BJ (cell line): ENCODE results near the gene SLC44A5. TPM values are rescaled to one million over a fixed set of nuclear protein-coding genes. Genes with fewer than 3 reads are reported as not detected.
"Not testable (repeated sequence)": the region's sequence is repeated elsewhere in the genome, so short reads cannot be mapped to it uniquely, and the experiment has no call there.

ENCODE experiments used
- CTCF ChIA-PET: fragments of 350-600 bp; formaldehyde crosslinking; extraction: SDS; loops from one replicate; lab custom pipeline; 2021; ENCODE audit warnings: antibody characterized with exemption, inconsistent platforms; lab: Yijun Ruan, JAX
- POLR2A ChIA-PET: fragments of 300-600 bp; sonication (Branson Sonifier 250); formaldehyde crosslinking; extraction: SDS; loops from one replicate; lab custom pipeline; 2021; ENCODE audit warnings: antibody characterized with exemption; lab: Charles Lee
- DNase-seq: peaks from one replicate; pipeline ENCODE4 v3.0.0-alpha.2; 2011; ENCODE audit warnings: low read depth
- H3K27me3 ChIP-seq: 2 replicates; pipeline ENCODE4 v1.6.0; 2011; ENCODE audit warnings: low read length; ENCODE audit not compliant: control insufficient read depth, insufficient read depth
- H3K36me3 ChIP-seq: 2 replicates; pipeline ENCODE4 v1.5.1; 2011; ENCODE audit warnings: low read length; ENCODE audit not compliant: control insufficient read depth, insufficient read depth
- H3K4me3 ChIP-seq: 2 replicates; pipeline ENCODE4 v1.5.1; 2011; ENCODE audit warnings: low read depth, mild to moderate bottlenecking, control low read depth, low read length
- CTCF ChIP-seq: IDR thresholded peaks from 2 replicates; pipeline ENCODE4 v1.5.1; 2011; ENCODE audit warnings: low read depth, mild to moderate bottlenecking, control low read depth, inconsistent platforms, low read length, moderate library complexity; ENCODE audit not compliant: insufficient read depth
- polyA plus RNA-seq: library from polyadenylated mRNA; depleted of rRNA; stranded (reverse); fragments of >200 nt; gene quantifications from 2 replicates; pipeline ENCODE4 v1.2.3, GENCODE V29; 2011

SLC44A5 gene
- polyA plus RNA-seq, 1 experiment = 0.07 TPM

GRCh38 chr1:75373542-75374159, 237.3 kb downstream of the SLC44A5 start:
- Histone ChIP-seq H3K27me3 (no peaks in the 10 kb centered on the region), H3K36me3 (no peaks in the 10 kb centered on the region), H3K4me3 (no peak overlapping the region)
- POLR2A ChIA-PET = no interaction called here
- TF ChIP-seq CTCF = no peak
- DNase-seq = no peak
- CTCF ChIA-PET = no interaction called here

GRCh38 chr1:75366595-75366994, 244.3 kb downstream of the SLC44A5 start:
- H3K36me3 ChIP-seq = no peaks in the 10 kb centered on the region
- POLR2A ChIA-PET = no interaction called here
- no peak for DNase-seq
- no peaks in the 10 kb centered on the region for H3K27me3 ChIP-seq
- TF ChIP-seq CTCF = no peak
- CTCF ChIA-PET = no interaction called here
- no peak overlapping the region for H3K4me3 ChIP-seq

DNA sequence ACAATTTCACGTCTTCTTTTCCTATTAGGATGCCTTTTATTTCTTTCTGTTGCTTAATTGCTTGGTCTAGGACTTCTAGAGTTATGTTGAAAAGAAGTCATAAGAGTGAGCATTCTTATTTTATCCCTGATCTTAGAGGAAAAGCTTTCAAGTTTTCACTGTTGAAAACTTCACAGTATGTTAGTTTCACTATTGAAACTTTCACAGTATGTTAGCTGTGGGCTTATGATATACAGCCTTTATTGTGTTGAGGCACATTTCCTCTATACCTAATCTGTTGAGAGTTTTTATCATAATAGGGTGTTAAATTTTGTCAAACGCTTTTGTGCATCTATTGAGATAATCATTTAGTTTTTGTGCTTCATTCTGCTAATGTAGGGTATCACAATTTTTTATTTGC, 249.7 kb downstream of the SLC44A5 start:
- TF ChIP-seq CTCF = no peak
- ChIA-PET POLR2A (no interaction called here), CTCF (no interaction called here)
- Histone ChIP-seq H3K27me3 (no peaks in the 10 kb centered on the region), H3K36me3 (no peaks in the 10 kb centered on the region), H3K4me3 (no peak overlapping the region)
- DNase-seq = no peak

DNA sequence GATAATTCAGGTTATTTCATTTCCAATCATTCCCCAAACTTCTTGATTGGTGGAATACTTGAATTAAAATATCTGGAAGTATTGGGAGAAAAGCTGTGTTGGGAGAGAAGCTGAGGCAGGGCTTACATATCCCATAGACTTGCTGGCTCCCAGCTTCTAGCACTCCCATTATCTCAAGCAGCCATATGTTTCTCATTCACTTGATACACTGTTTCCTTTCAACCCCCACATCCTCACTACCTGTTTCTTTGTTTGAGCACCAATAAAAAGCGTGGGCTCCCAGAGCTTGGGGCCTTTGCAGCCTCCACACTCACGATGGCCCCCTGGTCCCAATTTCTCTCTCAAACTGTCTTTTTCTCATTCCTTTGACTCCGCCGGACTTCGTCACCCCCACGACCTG, 256.6 kb downstream of the SLC44A5 start:
- POLR2A ChIA-PET, CTCF ChIA-PET, DNase-seq, H3K27me3 ChIP-seq, H3K36me3 ChIP-seq, H3K4me3 ChIP-seq: not testable (repeated sequence)

DNA sequence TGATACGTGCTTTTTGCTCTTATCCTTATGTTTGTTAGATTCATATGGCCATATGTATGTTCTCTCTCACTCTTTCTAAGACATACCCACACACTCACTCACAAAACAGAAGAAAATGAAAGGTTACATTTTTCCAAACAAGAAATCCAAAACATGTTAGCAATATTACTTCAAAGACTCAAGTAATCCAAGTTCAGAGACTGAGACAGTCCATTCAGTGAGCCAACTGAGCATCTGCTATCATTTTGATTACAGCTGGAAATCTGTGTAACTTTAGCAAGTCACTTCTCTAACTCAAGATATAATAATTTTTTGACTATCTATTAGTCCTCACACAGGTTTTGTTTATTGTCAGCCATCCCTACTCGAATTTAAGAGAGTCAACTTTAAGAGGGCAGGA, 257.9 kb downstream of the SLC44A5 start:
- no peaks in the 10 kb centered on the region for H3K27me3 ChIP-seq
- ChIA-PET CTCF (no interaction called here), POLR2A (no interaction called here)
- TF ChIP-seq CTCF = no peak
- H3K36me3 ChIP-seq = no peaks in the 10 kb centered on the region
- no peak for DNase-seq
- H3K4me3 ChIP-seq = no peak overlapping the region

DNA sequence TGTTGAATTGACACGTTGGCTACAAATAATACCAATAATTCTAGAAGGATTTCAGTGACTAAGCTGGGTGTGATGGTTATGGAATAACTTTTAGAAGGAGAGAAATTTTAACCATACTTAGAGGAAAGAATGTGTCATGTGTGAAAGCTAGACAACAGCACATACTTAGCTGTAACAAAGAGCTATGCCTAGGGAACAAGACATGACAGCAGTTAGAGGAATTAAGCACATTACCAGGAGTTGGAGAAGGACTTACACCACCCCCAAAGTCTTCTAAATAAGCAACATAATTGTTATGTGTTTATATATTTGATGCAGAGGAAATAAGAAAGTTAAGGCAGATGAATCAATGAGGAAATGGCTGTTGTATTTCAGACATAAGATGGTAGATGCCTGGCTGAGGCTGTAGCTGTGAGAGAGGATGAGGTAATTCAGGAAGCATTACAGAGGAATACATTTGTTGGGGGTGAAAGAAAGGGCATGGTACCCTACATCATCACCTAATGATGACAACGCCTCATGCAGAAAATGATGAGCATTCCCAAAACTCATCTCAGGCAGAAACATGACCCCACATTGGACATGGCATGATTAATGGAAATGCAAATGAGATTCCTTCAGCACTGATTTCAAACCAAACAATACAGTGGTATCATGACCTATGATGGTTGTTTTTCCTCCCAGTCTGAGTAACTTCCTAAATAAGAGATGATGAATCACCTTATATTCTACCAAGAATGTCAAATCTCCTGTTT, 265.2 kb downstream of the SLC44A5 start:
- POLR2A ChIA-PET = no interaction called here
- no peaks in the 10 kb centered on the region for H3K36me3 ChIP-seq
- no peak for TF ChIP-seq CTCF
- no peak overlapping the region for H3K4me3 ChIP-seq
- CTCF ChIA-PET = no interaction called here
- no peak for DNase-seq
- no peaks in the 10 kb centered on the region for H3K27me3 ChIP-seq
